A673 (cell line): ENCODE data around the gene TEX35. TPM values are rescaled to one million over a fixed set of nuclear protein-coding genes. Genes with fewer than 3 reads are reported as not detected.

ENCODE experiments used
- BruUV-seq: library from RNA; stranded (reverse); fragments of 400-500 nt; replicated peaks from 2 replicates; lab custom pipeline; 2021; lab: Mats Ljungman, UMichigan
- CTCF ChIA-PET: fragments of 300-600 bp; sonication (Branson Sonifier 250); formaldehyde crosslinking; loops from one replicate; lab custom pipeline; 2022; ENCODE audit warnings: antibody characterized with exemption; lab: Charles Lee
- POLR2A ChIA-PET: fragments of 300-600 bp; sonication (Branson Sonifier 250); formaldehyde crosslinking; loops from one replicate; lab custom pipeline; 2022; ENCODE audit warnings: antibody characterized with exemption; ENCODE audit not compliant: low non-redundant PET; lab: Charles Lee
- DNase-seq: peaks from one replicate; pipeline ENCODE4 v3.0.0-alpha.2; 2015; ENCODE audit warnings: low spot score
- H3K27ac ChIP-seq: fragments of 200-600 bp; sonication (generic); 2 replicates; pipeline ENCODE4 v1.5.1; 2016; ENCODE audit warnings: mixed run types, low read depth, mild to moderate bottlenecking, mixed read lengths, antibody characterized with exemption, low read length; ENCODE audit not compliant: poor library complexity, severe bottlenecking
- H3K27me3 ChIP-seq: fragments of 200-600 bp; sonication (generic); replicated peaks from 2 replicates; pipeline ENCODE4 v1.6.1; 2017; ENCODE audit warnings: mixed run types, low read depth, mild to moderate bottlenecking, mixed read lengths, antibody characterized with exemption, low read length; ENCODE audit not compliant: insufficient read depth, poor library complexity
- H3K36me3 ChIP-seq: fragments of 200-600 bp; sonication (generic); 2 replicates; pipeline ENCODE4 v1.6.1; 2016; ENCODE audit warnings: mixed run types, mild to moderate bottlenecking, mixed read lengths, antibody characterized with exemption, low read length; ENCODE audit not compliant: insufficient read depth, poor library complexity, severe bottlenecking
- H3K4me1 ChIP-seq: fragments of 200-600 bp; sonication (generic); 2 replicates; pipeline ENCODE4 v1.6.1; 2017; ENCODE audit warnings: mixed run types, mild to moderate bottlenecking, mixed read lengths, antibody characterized with exemption, low read length; ENCODE audit not compliant: insufficient read depth, poor library complexity, severe bottlenecking
- H3K4me3 ChIP-seq: fragments of 200-600 bp; sonication (generic); 2 replicates; pipeline ENCODE4 v1.5.1; 2016; ENCODE audit warnings: low read depth, mixed run types, mild to moderate bottlenecking, mixed read lengths, low read length; ENCODE audit not compliant: poor library complexity, severe bottlenecking
- H3K9me3 ChIP-seq: fragments of 200-600 bp; sonication (generic); 2 replicates; pipeline ENCODE4 v1.6.1; 2016; ENCODE audit warnings: mixed run types, low read depth, mild to moderate bottlenecking, mixed read lengths, antibody characterized with exemption, low read length; ENCODE audit not compliant: poor library complexity, severe bottlenecking
- CTCF ChIP-seq: fragments of 300-800, 200-600 bp; sonication (generic); conservative IDR thresholded peaks from 2 replicates; pipeline ENCODE4 v1.5.1; 2017; ENCODE audit warnings: low read depth, mild to moderate bottlenecking, antibody characterized with exemption, low read length, moderate library complexity, mixed read lengths
- EZH2 ChIP-seq: fragments of 200-600 bp; sonication (generic); IDR thresholded peaks from 2 replicates; pipeline ENCODE4 v1.6.1; 2017; ENCODE audit warnings: borderline replicate concordance, low read depth, mild to moderate bottlenecking, mixed read lengths, antibody characterized with exemption, low read length; ENCODE audit not compliant: poor library complexity, severe bottlenecking
- intact Hi-C: fragments of 100-400 bp; cut with micrococcal nuclease; formaldehyde crosslinking; loops from one replicate; pipeline ENCODE4 v1.10.0; 2022; ENCODE audit not compliant: unreplicated experiment
- total RNA-seq: library from RNA; stranded (reverse); gene quantifications from 2 replicates; pipeline ENCODE4 v1.2.3, GENCODE V29; 2021

TEX35 gene
- total RNA-seq, 1 experiment from 2014 or later, result not detected

- H3K27me3 ChIP-seq, result no peaks in the 10 kb centered on the region
- ChIA-PET CTCF (interaction anchor here (0.6 kb wide), 1 partner anchor 27 kb away, joined by 4 read pairs; no protein-coding TSS in a partner anchor), POLR2A (interaction anchor here (0.6 kb wide), 1 partner anchor 226 kb away, joined by 3 read pairs; no protein-coding TSS in a partner anchor)
- no peaks in the 10 kb centered on the region for H3K36me3 ChIP-seq
- no peaks in the 10 kb centered on the region for H3K9me3 ChIP-seq
- intact Hi-C loops, result loop anchor here (5.0 kb wide), 1 partner anchor 227 kb away; no protein-coding TSS in a partner anchor
- no TSS peak for BruUV-seq
- H3K4me1 ChIP-seq, result peaks cover 11% of the 10 kb centered on the region
- no peak for TF ChIP-seq CTCF
- no peak for TF ChIP-seq EZH2
- H3K27ac ChIP-seq, result no peak overlapping the region
- H3K4me3 ChIP-seq, result no peak overlapping the region
- DNase-seq, result peak; percentile 25
These were observed 16.0 kb downstream of the TEX35 start for GRCh38 chr1:178528953-178529335.

- Histone ChIP-seq H3K4me3 (no peak overlapping the region), H3K4me1 (peaks cover 11% of the 10 kb centered on the region), H3K36me3 (no peaks in the 10 kb centered on the region), H3K27me3 (no peaks in the 10 kb centered on the region), H3K27ac (no peak overlapping the region), H3K9me3 (no peaks in the 10 kb centered on the region)
- DNase-seq, result no peak
- CTCF ChIA-PET, result no interaction called here
- POLR2A ChIA-PET, result no interaction called here
- intact Hi-C loops, result loop anchor here (5.0 kb wide), 1 partner anchor 227 kb away; no protein-coding TSS in a partner anchor
- TF ChIP-seq CTCF, result no peak
- TF ChIP-seq EZH2, result no peak
- BruUV-seq, result no TSS peak
These were observed 16.6 kb downstream of the TEX35 start for GRCh38 chr1:178529364-178530036.

GRCh38 chr1:178530037-178530402, 17.1 kb downstream of the TEX35 start:
- ChIA-PET POLR2A (no interaction called here), CTCF (interaction anchor here (1.4 kb wide), 1 partner anchor 220 kb away, joined by 3 read pairs; no protein-coding TSS in a partner anchor)
- no TSS peak for BruUV-seq
- no peak for DNase-seq
- intact Hi-C loops, result no loop called here
- H3K36me3 ChIP-seq, result no peaks in the 10 kb centered on the region
- H3K27ac ChIP-seq, result no peak overlapping the region
- no peaks in the 10 kb centered on the region for H3K9me3 ChIP-seq
- peaks cover 11% of the 10 kb centered on the region for H3K4me1 ChIP-seq
- H3K4me3 ChIP-seq, result no peak overlapping the region
- TF ChIP-seq CTCF (no peak), EZH2 (no peak)
- no peaks in the 10 kb centered on the region for H3K27me3 ChIP-seq
